ENCODE results near the gene GPSM1. TPM values are rescaled to one million over a fixed set of nuclear protein-coding genes. Genes with fewer than 3 reads are reported as not detected.

GPSM1 gene
- total RNA-seq, 1 experiment from 2014 or later = 26.4 TPM

DNA sequence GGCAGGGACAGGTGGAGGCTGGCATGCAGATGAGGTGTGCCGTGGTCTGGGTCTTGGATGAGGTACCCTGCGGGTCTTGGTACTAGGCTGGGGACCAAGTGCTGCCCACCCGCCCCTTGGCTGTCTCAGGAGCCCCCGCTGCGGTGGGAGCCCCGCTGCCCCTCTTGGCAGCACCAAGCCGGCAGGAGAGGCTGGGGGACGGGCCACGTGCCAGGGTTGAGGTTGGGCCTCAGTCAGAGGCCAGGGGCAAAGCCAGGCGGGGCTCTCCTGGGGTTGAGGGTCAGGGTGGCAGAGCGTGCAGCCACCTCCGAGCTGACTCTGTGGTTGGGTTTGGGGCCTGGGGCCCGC, 44.2 kb downstream of the GPSM1 start:
- H2AFZ ChIP-seq (ENCODE audit: low read depth, low read length, poor library complexity, severe bottlenecking) = no peak overlapping the region
- H3K9ac ChIP-seq (ENCODE audit: low read length) = no peak overlapping the region
- ATAC-seq (no peak), DNase-seq (ENCODE audit: low read depth, low spot score) (no peak)
- H3K9me3 ChIP-seq (ENCODE audit: control insufficient read depth in 1 of 2, insufficient read depth in 1 of 2, low read depth in 1 of 2, low read length in 2 of 2) = no peaks in the 10 kb centered on the region
- no peaks in the 10 kb centered on the region for H3K79me2 ChIP-seq (ENCODE audit: insufficient read depth, low read length)
- no peak overlapping the region for H3K4me3 ChIP-seq (replicated peaks in 1 of 2; ENCODE audit: low read depth in 1 of 2, low read length in 2 of 2)
- H3K9me2 ChIP-seq (ENCODE audit: insufficient read depth) = no peaks in the 10 kb centered on the region
- H3K27ac ChIP-seq (ENCODE audit: low read depth, low read length) = no peak overlapping the region
- TF ChIP-seq ELF1 (IDR thresholded peaks at IDR 0.05; ENCODE audit: borderline replicate concordance, low read depth) (no peak), EZH2 (IDR thresholded peaks at IDR 0.05) (no peak), ATF3 (IDR thresholded peaks at IDR 0.05) (no peak), FOSL1 (IDR thresholded peaks at IDR 0.05; ENCODE audit: low read depth) (no peak), POLR2AphosphoS5 (IDR thresholded peaks at IDR 0.05; ENCODE audit: low read depth, low read length) (no peak), SIN3A (IDR thresholded peaks at IDR 0.05; ENCODE audit: low read depth) (no peak), POLR2A (IDR thresholded peaks at IDR 0.05; ENCODE audit: borderline replicate concordance, extremely low read depth, insufficient read depth, insufficient read length) (no peak)
- peaks cover 0 to 9% of the 10 kb centered on the region in 2 experiments; a peak in 2 of 4 replicates for H3K4me1 ChIP-seq (ENCODE audit: control insufficient read depth in 1 of 2, insufficient read depth in 2 of 2, low read length in 2 of 2)
- no peak overlapping the region for H3K4me2 ChIP-seq (ENCODE audit: low read length)
- no peaks in the 10 kb centered on the region for H3K36me3 ChIP-seq (ENCODE audit: control insufficient read depth in 1 of 2, insufficient read depth in 2 of 2, low read length in 2 of 2)
- ChIA-PET CTCF (interaction anchor here (1.3 kb wide), 1 partner anchor 9 kb away, joined by 6 read pairs; no protein-coding TSS in a partner anchor), RAD21 (ENCODE audit: low non-redundant PET in 1 of 2, low total read pairs in 2 of 2, uncharacterized antibody in 2 of 2, unreplicated experiment in 2 of 2) (no interaction called here), POLR2A (no interaction called here)
- intact Hi-C loops (cut with micrococcal nuclease) = no loop called here
- BruUV-seq (replicated peaks) = no TSS peak
- no peaks in the 10 kb centered on the region for H4K20me1 ChIP-seq (ENCODE audit: insufficient read depth)
- no peaks in the 10 kb centered on the region for H3K27me3 ChIP-seq (ENCODE audit: insufficient read depth, low read length)

DNA sequence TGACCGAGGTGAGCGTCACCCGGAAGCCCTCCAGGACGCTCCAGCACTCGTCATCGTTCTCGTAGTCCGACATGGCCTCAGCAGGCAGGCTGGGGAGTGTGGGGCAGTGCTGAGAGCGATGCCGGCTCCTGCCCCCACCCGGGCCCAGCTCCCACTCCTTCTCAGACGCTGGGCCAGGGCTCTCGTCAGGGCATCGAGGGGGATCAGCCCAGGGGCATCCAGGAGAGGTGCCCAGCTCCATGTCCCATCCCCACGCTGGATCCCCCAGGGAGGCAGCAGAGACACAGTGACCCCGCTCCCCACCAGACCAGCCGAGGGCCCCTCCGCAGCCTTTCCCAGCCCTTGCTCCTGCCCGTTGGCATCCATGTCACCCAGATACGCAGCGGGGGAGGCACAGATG, 44.7 kb downstream of the GPSM1 start:
- H3K4me1 ChIP-seq (ENCODE audit: control insufficient read depth in 1 of 2, insufficient read depth in 2 of 2, low read length in 2 of 2) = peaks cover 0 to 9% of the 10 kb centered on the region in 2 experiments; a peak in 2 of 4 replicates
- ChIA-PET RAD21 (ENCODE audit: low non-redundant PET in 1 of 2, low total read pairs in 2 of 2, uncharacterized antibody in 2 of 2, unreplicated experiment in 2 of 2) (no interaction called here), CTCF (interaction anchor here (1.3 kb wide), 1 partner anchor 9 kb away, joined by 6 read pairs; no protein-coding TSS in a partner anchor), POLR2A (no interaction called here)
- no peaks in the 10 kb centered on the region for H3K9me3 ChIP-seq (ENCODE audit: control insufficient read depth in 1 of 2, insufficient read depth in 1 of 2, low read depth in 1 of 2, low read length in 2 of 2)
- intact Hi-C loops (cut with micrococcal nuclease) = no loop called here
- no peaks in the 10 kb centered on the region for H4K20me1 ChIP-seq (ENCODE audit: insufficient read depth)
- no peaks in the 10 kb centered on the region for H3K9me2 ChIP-seq (ENCODE audit: insufficient read depth)
- H3K4me2 ChIP-seq (ENCODE audit: low read length) = no peak overlapping the region
- no peak overlapping the region for H3K4me3 ChIP-seq (replicated peaks in 1 of 2; ENCODE audit: low read depth in 1 of 2, low read length in 2 of 2)
- H3K36me3 ChIP-seq (ENCODE audit: control insufficient read depth in 1 of 2, insufficient read depth in 2 of 2, low read length in 2 of 2) = no peaks in the 10 kb centered on the region
- no TSS peak for BruUV-seq (replicated peaks)
- H3K27me3 ChIP-seq (ENCODE audit: insufficient read depth, low read length) = no peaks in the 10 kb centered on the region
- no peak overlapping the region for H3K9ac ChIP-seq (ENCODE audit: low read length)
- no peak for ATAC-seq
- H2AFZ ChIP-seq (ENCODE audit: low read depth, low read length, poor library complexity, severe bottlenecking) = no peak overlapping the region
- no peaks in the 10 kb centered on the region for H3K79me2 ChIP-seq (ENCODE audit: insufficient read depth, low read length)
- no peak for DNase-seq (ENCODE audit: low read depth, low spot score)
- no peak overlapping the region; the same call in 1 of the 2 replicates for H3K27ac ChIP-seq (ENCODE audit: low read depth, low read length)
- TF ChIP-seq, protein P1, sequence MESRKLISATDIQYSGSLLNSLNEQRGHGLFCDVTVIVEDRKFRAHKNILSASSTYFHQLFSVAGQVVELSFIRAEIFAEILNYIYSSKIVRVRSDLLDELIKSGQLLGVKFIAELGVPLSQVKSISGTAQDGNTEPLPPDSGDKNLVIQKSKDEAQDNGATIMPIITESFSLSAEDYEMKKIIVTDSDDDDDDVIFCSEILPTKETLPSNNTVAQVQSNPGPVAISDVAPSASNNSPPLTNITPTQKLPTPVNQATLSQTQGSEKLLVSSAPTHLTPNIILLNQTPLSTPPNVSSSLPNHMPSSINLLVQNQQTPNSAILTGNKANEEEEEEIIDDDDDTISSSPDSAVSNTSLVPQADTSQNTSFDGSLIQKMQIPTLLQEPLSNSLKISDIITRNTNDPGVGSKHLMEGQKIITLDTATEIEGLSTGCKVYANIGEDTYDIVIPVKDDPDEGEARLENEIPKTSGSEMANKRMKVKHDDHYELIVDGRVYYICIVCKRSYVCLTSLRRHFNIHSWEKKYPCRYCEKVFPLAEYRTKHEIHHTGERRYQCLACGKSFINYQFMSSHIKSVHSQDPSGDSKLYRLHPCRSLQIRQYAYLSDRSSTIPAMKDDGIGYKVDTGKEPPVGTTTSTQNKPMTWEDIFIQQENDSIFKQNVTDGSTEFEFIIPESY (IDR thresholded peaks at IDR 0.05; ENCODE audit: extremely low read depth, insufficient replicate concordance, low read length) = no peak
- no peak for TF ChIP-seq SP1 (IDR thresholded peaks at IDR 0.05; ENCODE audit: low read depth)
- TF ChIP-seq ELF1 (IDR thresholded peaks at IDR 0.05; ENCODE audit: borderline replicate concordance, low read depth) = no peak
- TF ChIP-seq, protein P2, sequence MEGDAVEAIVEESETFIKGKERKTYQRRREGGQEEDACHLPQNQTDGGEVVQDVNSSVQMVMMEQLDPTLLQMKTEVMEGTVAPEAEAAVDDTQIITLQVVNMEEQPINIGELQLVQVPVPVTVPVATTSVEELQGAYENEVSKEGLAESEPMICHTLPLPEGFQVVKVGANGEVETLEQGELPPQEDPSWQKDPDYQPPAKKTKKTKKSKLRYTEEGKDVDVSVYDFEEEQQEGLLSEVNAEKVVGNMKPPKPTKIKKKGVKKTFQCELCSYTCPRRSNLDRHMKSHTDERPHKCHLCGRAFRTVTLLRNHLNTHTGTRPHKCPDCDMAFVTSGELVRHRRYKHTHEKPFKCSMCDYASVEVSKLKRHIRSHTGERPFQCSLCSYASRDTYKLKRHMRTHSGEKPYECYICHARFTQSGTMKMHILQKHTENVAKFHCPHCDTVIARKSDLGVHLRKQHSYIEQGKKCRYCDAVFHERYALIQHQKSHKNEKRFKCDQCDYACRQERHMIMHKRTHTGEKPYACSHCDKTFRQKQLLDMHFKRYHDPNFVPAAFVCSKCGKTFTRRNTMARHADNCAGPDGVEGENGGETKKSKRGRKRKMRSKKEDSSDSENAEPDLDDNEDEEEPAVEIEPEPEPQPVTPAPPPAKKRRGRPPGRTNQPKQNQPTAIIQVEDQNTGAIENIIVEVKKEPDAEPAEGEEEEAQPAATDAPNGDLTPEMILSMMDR (IDR thresholded peaks at IDR 0.05 in 2 of 3, conservative IDR thresholded peaks at IDR 0.05 in 1 of 3; ENCODE audit: borderline replicate concordance in 1 of 3, insufficient read depth in 1 of 3, low read depth in 2 of 3, low read length in 2 of 3) = no peak
- TF ChIP-seq MAX (IDR thresholded peaks at IDR 0.05) = no peak
- no peak for TF ChIP-seq YY1 (IDR thresholded peaks at IDR 0.05; ENCODE audit: extremely low read depth, insufficient replicate concordance, low read depth, low read length)
- no peak for TF ChIP-seq CEBPB (IDR thresholded peaks at IDR 0.05; ENCODE audit: low read depth)
- no peak for TF ChIP-seq RAD21 (IDR thresholded peaks at IDR 0.05; ENCODE audit: low read depth)
- TF ChIP-seq ZFX (IDR thresholded peaks at IDR 0.05) = no peak
- TF ChIP-seq POLR2AphosphoS5 (IDR thresholded peaks at IDR 0.05; ENCODE audit: low read depth, low read length) = no peak

All from HCT116 (cell line).